ENCODE measurements around the gene DSG2. TPM values are rescaled to one million over a fixed set of nuclear protein-coding genes. Genes with fewer than 3 reads are reported as not detected.

DSG2 gene
- total and polyA plus RNA-seq, 2 of the 4 experiments (the other 2 are of a cell fraction) = 1.8 to 2.3 TPM

GRCh38 chr18:31558567-31558966 is 60.6 kb downstream of the DSG2 start:
- Histone ChIP-seq H3K27me3 (ENCODE audit: control insufficient read depth, insufficient read depth, low read length) (no peaks in the 10 kb centered on the region), H4K5ac (ENCODE audit: low read depth, low read length) (no peak overlapping the region), H4K8ac (ENCODE audit: low read depth in 2 of 2, low read length in 2 of 2) (no peak overlapping the region), H2BK15ac (ENCODE audit: low read depth, low read length) (no peak overlapping the region), H3K9ac (ENCODE audit: low read depth, low read length) (no peak overlapping the region), H3K4ac (ENCODE audit: low read depth, low read length) (no peak overlapping the region), H3K18ac (ENCODE audit: low read depth, low read length) (no peak overlapping the region), H3K23ac (ENCODE audit: low read depth, low read length) (no peak overlapping the region), H2BK5ac (ENCODE audit: low read depth, low read length, poor library complexity, severe bottlenecking) (no peak overlapping the region), H2AK9ac (replicated peaks; ENCODE audit: low read depth, low read length, poor library complexity) (no peak overlapping the region), H3K36me3 (ENCODE audit: control insufficient read depth, insufficient read depth, low read length) (no peaks in the 10 kb centered on the region), H3K27ac (ENCODE audit: insufficient read depth, low read length) (no peak overlapping the region), H3K14ac (replicated peaks; ENCODE audit: low read depth, low read length) (no peak overlapping the region), H2BK20ac (ENCODE audit: low read depth, low read length) (no peak overlapping the region), H3K56ac (ENCODE audit: extremely low read depth, insufficient read depth, low read length) (no peak overlapping the region), H4K91ac (ENCODE audit: insufficient read depth, low read depth, low read length) (no peak overlapping the region), H2BK120ac (ENCODE audit: low read depth, low read length) (no peak overlapping the region), H3K4me1 (ENCODE audit: control insufficient read depth, insufficient read depth, low read length) (no peaks in the 10 kb centered on the region), H2AK5ac (ENCODE audit: low read depth, low read length) (no peak overlapping the region), H3K4me2 (ENCODE audit: low read depth, low read length) (no peak overlapping the region), H3K4me3 (ENCODE audit: insufficient read depth, low read depth, low read length) (no peak overlapping the region), H3K9me1 (ENCODE audit: insufficient read depth, low read length) (no peaks in the 10 kb centered on the region), H3K79me1 (ENCODE audit: low read depth in 1 of 2, low read length in 2 of 2) (no peaks in the 10 kb centered on the region), H3K9me3 (ENCODE audit: control insufficient read depth, insufficient read depth, low read length) (no peaks in the 10 kb centered on the region), H4K20me1 (ENCODE audit: insufficient read depth, low read length) (no peaks in the 10 kb centered on the region), H2AFZ (replicated peaks; ENCODE audit: low read length, poor library complexity) (no peak overlapping the region)
- intact Hi-C loops (cut with micrococcal nuclease) = loop anchor here (5.0 kb wide), 2 partner anchors 136 to 399 kb away; no protein-coding TSS in a partner anchor
- no TSS peak for BruUV-seq (replicated peaks)
- DNase-seq (no peak), ATAC-seq (ENCODE audit: low read depth) (no peak)
- TF ChIP-seq POLR2A (IDR thresholded peaks at IDR 0.05; ENCODE audit: low read depth, low read length) (no peak), BHLHE40 (IDR thresholded peaks at IDR 0.05; ENCODE audit: low read depth, low read length) (no peak), RCOR1 (IDR thresholded peaks at IDR 0.05; ENCODE audit: insufficient replicate concordance, low read length) (no peak), MAFK (IDR thresholded peaks at IDR 0.05; ENCODE audit: low read depth, low read length) (no peak), CHD1 (IDR thresholded peaks at IDR 0.05; ENCODE audit: low read depth, low read length) (no peak), MXI1 (IDR thresholded peaks at IDR 0.05; ENCODE audit: borderline replicate concordance, low read depth, low read length) (no peak), RFX5 (IDR thresholded peaks at IDR 0.05; ENCODE audit: low read depth, low read length) (no peak), SMC3 (IDR thresholded peaks at IDR 0.05; ENCODE audit: low read depth, low read length) (no peak), CEBPB (IDR thresholded peaks at IDR 0.05; ENCODE audit: low read depth, low read length) (no peak), ELK1 (IDR thresholded peaks at IDR 0.05; ENCODE audit: borderline replicate concordance, low read depth, low read length) (no peak)
- POLR2A ChIA-PET (ENCODE audit: unreplicated experiment) = no interaction called here
- dilution Hi-C loops (cut with HindIII; ENCODE audit: low sequenced_read_pairs, unreplicated experiment) = no loop called here
- in situ Hi-C loops (cut with MboI; ENCODE audit: low sequenced_read_pairs) = loop anchor here (10.0 to 25.0 kb wide), 3 partner anchors 166 to 404 kb away; no protein-coding TSS in a partner anchor
- WGBS, 2 experiments (ENCODE audit: extremely low coverage in 2 of 2, insufficient read length in 1 of 2) = 32% methylated on average over 4 of the region's 9 CpGs; no CpG with 5 or more reads in 1 of the 2 experiments
- CTCF ChIA-PET = no interaction called here

All from IMR-90 (cell line).